Measurements from ENCODE around the gene KMT2B.

GRCh38 chr19:35740423-35741202 lies 22.8 kb downstream of the KMT2B start:
- TF ChIP-seq CTCF (conservative IDR thresholded peaks at IDR 0.05; ENCODE audit: low read depth, low read length): 0 out of 2 replicates have a peak, but pooled peaks have one; percentile 21
- TF ChIP-seq EZH2 (IDR thresholded peaks at IDR 0.05; ENCODE audit: low read length, unreplicated experiment): no peak

All from PC-3 (cell line).